ENCODE data around the gene KLHL21.
"Not testable (repeated sequence)": the region's sequence is repeated elsewhere in the genome, so short reads cannot be mapped to it uniquely, and the experiment has no call there.

Gene KLHL21

GRCh38 chr1:6624710-6625583, 22.3 kb upstream of the KLHL21 start, which contains the start of gene THAP3:
Gene THAP3 (plus strand): TSS chr1:6624868. CDS start chr1:6625219, 351 bp downstream.
- peak; percentile 84 for DNase-seq

- no peak for DNase-seq
These were observed 20.7 kb upstream of the KLHL21 start for GRCh38 chr1:6623269-6623965.

- DNase-seq, result no peak
These were observed 19.9 kb upstream of the KLHL21 start for GRCh38 chr1:6622396-6623152.

GRCh38 chr1:6621429-6622391, 19.0 kb upstream of the KLHL21 start:
- DNase-seq, result no peak

- DNase-seq, result no peak
These were observed 16.4 kb upstream of the KLHL21 start for GRCh38 chr1:6619045-6619444.

GRCh38 chr1:6614929-6615785, 12.5 kb upstream of the KLHL21 start:
- DNase-seq, result no peak

GRCh38 chr1:6614019-6614928, 11.6 kb upstream of the KLHL21 start:
- peak; percentile 51 for DNase-seq

- peak; percentile 100 for DNase-seq
These were observed 10.8 kb upstream of the KLHL21 start, which contains the start of gene PHF13 for GRCh38 chr1:6613361-6614018. Gene PHF13 (plus strand): TSS chr1:6613731. CDS start chr1:6614067, 336 bp downstream.

GRCh38 chr1:6612641-6613360, 10.1 kb upstream of the KLHL21 start:
- no peak for DNase-seq

GRCh38 chr1:6603915-6604558, 1.4 kb upstream of the KLHL21 start:
- DNase-seq, result peak; percentile 88

- peak; percentile 81 for DNase-seq
These were observed 707 bp upstream of the KLHL21 start for GRCh38 chr1:6603238-6603914.

- DNase-seq, result no peak
These were observed 573 bp downstream of the KLHL21 start for GRCh38 chr1:6601923-6602668.

- DNase-seq, result peak; percentile 91
These were observed 1.4 kb downstream of the KLHL21 start for GRCh38 chr1:6601049-6601922.

- DNase-seq, result no peak
These were observed 2.1 kb downstream of the KLHL21 start for GRCh38 chr1:6600410-6601048.

GRCh38 chr1:6599991-6600390, 2.7 kb downstream of the KLHL21 start:
- DNase-seq, result not testable (repeated sequence)
